CD14-positive monocyte (primary cell): Measurements from ENCODE around the gene MTUS2. TPM values are rescaled to one million over a fixed set of nuclear protein-coding genes. Genes with fewer than 3 reads are reported as not detected.

Experiments used
- DNase-seq, 3 donors: peaks; one replicate each; pipeline ENCODE4 v3.0.0-alpha.2; 2011 to 2022
- H2AFZ ChIP-seq: 2 replicates; pipeline ENCODE4 v1.6.0; 2012; ENCODE audit warnings: mild to moderate bottlenecking, low read depth, low read length, inconsistent platforms; ENCODE audit not compliant: insufficient read depth, poor library complexity, severe bottlenecking
- H3K27ac ChIP-seq, 2 donors: 1 replicate in 1 of 2; 2 replicates in 1 of 2; pipeline ENCODE4 v1.5.1; 2012 to 2013; ENCODE audit warnings: low read length in 2 of 2, control low read depth in 1 of 2, inconsistent platforms in 1 of 2, low read depth in 1 of 2, mild to moderate bottlenecking in 1 of 2
- H3K27me3 ChIP-seq, 2 donors: one replicate each; pipeline versions ENCODE4 v1.6.0 to v1.6.1; 2011 to 2013; ENCODE audit warnings: low read length in 2 of 2; ENCODE audit not compliant: control insufficient read depth in 2 of 2, insufficient read depth in 2 of 2
- H3K36me3 ChIP-seq, 2 donors: replicated peaks in 1 of 2; 1 replicate in 1 of 2; 2 replicates in 1 of 2; pipeline versions ENCODE4 v1.5.1 to v1.6.1; 2012 to 2013; ENCODE audit warnings: low read length in 2 of 2, control low read depth in 1 of 2, inconsistent platforms in 1 of 2, mild to moderate bottlenecking in 1 of 2; ENCODE audit not compliant: insufficient read depth in 2 of 2, control insufficient read depth in 1 of 2
- H3K4me1 ChIP-seq, 2 donors: 1 replicate in 1 of 2; 2 replicates in 1 of 2; pipeline versions ENCODE4 v1.5.1 to v1.6.1; 2012 to 2013; ENCODE audit warnings: low read length in 2 of 2, control low read depth in 1 of 2, inconsistent platforms in 1 of 2, mild to moderate bottlenecking in 1 of 2, moderate library complexity in 1 of 2; ENCODE audit not compliant: insufficient read depth in 2 of 2, control insufficient read depth in 1 of 2
- H3K4me2 ChIP-seq: replicated peaks from 2 replicates; pipeline ENCODE3; 2012; ENCODE audit warnings: low read length, moderate library complexity, mild to moderate bottlenecking; ENCODE audit not compliant: poor library complexity, severe bottlenecking; ENCODE audit errors: extremely low read depth
- H3K4me3 ChIP-seq, 3 experiments: fragments of 200-600 bp in 1 of 3; sonication (generic) in 1 of 3; replicated peaks in 1 of 3; 1 replicate in 2 of 3; 2 replicates in 1 of 3; pipeline ENCODE4 v1.5.1; 2011 to 2013; ENCODE audit warnings: low read length in 3 of 3, mild to moderate bottlenecking in 3 of 3, control low read depth in 2 of 3, low read depth in 2 of 3, inconsistent platforms in 1 of 3, moderate library complexity in 1 of 3
- H3K79me2 ChIP-seq: 2 replicates; pipeline ENCODE4 v1.6.0; 2012; ENCODE audit warnings: mild to moderate bottlenecking, control low read depth, inconsistent platforms, low read length, moderate library complexity; ENCODE audit not compliant: insufficient read depth
- H3K9ac ChIP-seq: 2 replicates; pipeline ENCODE4 v1.6.0; 2017; ENCODE audit warnings: low read length, mild to moderate bottlenecking; ENCODE audit not compliant: insufficient read depth, poor library complexity, severe bottlenecking
- H3K9me3 ChIP-seq, 2 donors: replicated peaks in 1 of 2; 1 replicate in 1 of 2; 2 replicates in 1 of 2; pipeline versions ENCODE4 v1.5.1 to v1.6.1; 2012 to 2013; ENCODE audit warnings: low read length in 2 of 2, control low read depth in 1 of 2; ENCODE audit not compliant: control insufficient read depth in 1 of 2, insufficient read depth in 1 of 2
- H4K20me1 ChIP-seq: 2 replicates; pipeline ENCODE4 v1.6.0; 2012; ENCODE audit warnings: mild to moderate bottlenecking, low read length, control low read depth, moderate library complexity; ENCODE audit not compliant: insufficient read depth
- H3K27ac Mint-ChIP-seq, 7 donors: one replicate each; pipeline ENCODE4 v1.8.0; 2020; ENCODE audit warnings: mild to moderate bottlenecking in 7 of 7, mixed read lengths in 7 of 7, moderate library complexity in 6 of 7, inconsistent platforms in 2 of 7
- H3K27me3 Mint-ChIP-seq, 3 donors: one replicate each; pipeline ENCODE4 v1.8.0; 2021 to 2022; ENCODE audit warnings: low read depth in 3 of 3, mild to moderate bottlenecking in 3 of 3, mixed read lengths in 3 of 3, moderate library complexity in 3 of 3, inconsistent platforms in 1 of 3
- H3K36me3 Mint-ChIP-seq, 2 donors: one replicate each; pipeline ENCODE4 v1.8.0; 2020; ENCODE audit warnings: mixed read lengths in 2 of 2, inconsistent platforms in 1 of 2, mild to moderate bottlenecking in 1 of 2
- H3K4me1 Mint-ChIP-seq: one replicate; pipeline ENCODE4 v1.8.0; 2020; ENCODE audit warnings: mild to moderate bottlenecking, mixed read lengths
- H3K4me3 Mint-ChIP-seq, 2 donors: one replicate each; pipeline ENCODE4 v1.8.0; 2020; ENCODE audit warnings: mild to moderate bottlenecking in 2 of 2, mixed read lengths in 2 of 2, moderate library complexity in 1 of 2
- H3K9me3 Mint-ChIP-seq, 7 donors: one replicate each; pipeline ENCODE4 v1.8.0; 2020 to 2022; ENCODE audit warnings: mixed read lengths in 7 of 7, mild to moderate bottlenecking in 6 of 7, moderate library complexity in 6 of 7, inconsistent platforms in 2 of 7
- CTCF ChIP-seq: fragments of 200-600 bp; IDR thresholded peaks from one replicate; pipeline ENCODE4 v1.8.0; 2022; ENCODE audit warnings: antibody characterized with exemption, mild to moderate bottlenecking
- WGBS: methylation state at CpG from one replicate; pipeline ENCODE4 v1.1.5; 2013; ENCODE audit warnings: missing lambda C conversion rate; ENCODE audit not compliant: insufficient coverage; 5-methylcytosine and 5-hydroxymethylcytosine counted together
- intact Hi-C, 2 donors: fragments of 100-400 bp; cut with micrococcal nuclease; formaldehyde crosslinking; loops; one replicate each; pipeline versions ENCODE4 v1.15.0 to v1.15.1; 2023
- polyA plus RNA-seq, 3 donors: library from polyadenylated mRNA; depleted of rRNA in 1 of 3; unstranded in 2 of 3; stranded (reverse) in 1 of 3; fragments of 300-500 nt in 2 of 3; fragments of >200 nt in 1 of 3; fragmentation: Illumina TruSeq in 2 of 3; gene quantifications; 1 replicate in 2 of 3; 2 replicates in 1 of 3; pipeline ENCODE4 v1.2.3, GENCODE V29; 2012 to 2021

The MTUS2 gene
- polyA plus RNA-seq, 3 donors = 0.04 TPM; not detected in 2

GRCh38 chr13:29421118-29421517 is 601.0 kb downstream of the MTUS2 start:
- H2AFZ ChIP-seq = no peak overlapping the region
- WGBS = 100% methylated on average over 1 of the region's 3 CpGs
- no peaks in the 10 kb centered on the region for H3K4me1 ChIP-seq
- no peak for DNase-seq
- no peak overlapping the region for H3K4me3 ChIP-seq
- intact Hi-C loops = no loop called here
- H3K27me3 ChIP-seq = peaks cover 2 to 9% of the 10 kb centered on the region in 2 donors
- H3K36me3 ChIP-seq = no peaks in the 10 kb centered on the region
- H3K9me3 ChIP-seq = no peaks in the 10 kb centered on the region
- peaks cover 6 to 12% (median 11%) of the 10 kb centered on the region in 3 donors for H3K27me3 Mint-ChIP-seq
- peaks cover 0 to 4% (median 0%) of the 10 kb centered on the region in 7 donors for H3K9me3 Mint-ChIP-seq
- H3K9ac ChIP-seq = no peak overlapping the region
- no peak overlapping the region for H3K4me2 ChIP-seq
- H3K4me3 Mint-ChIP-seq = no peak overlapping the region
- no peaks in the 10 kb centered on the region for H3K36me3 Mint-ChIP-seq
- H4K20me1 ChIP-seq = no peaks in the 10 kb centered on the region
- no peaks in the 10 kb centered on the region for H3K4me1 Mint-ChIP-seq
- no peaks in the 10 kb centered on the region for H3K79me2 ChIP-seq
- H3K27ac Mint-ChIP-seq = no peak overlapping the region
- TF ChIP-seq CTCF = no peak
- no peak overlapping the region for H3K27ac ChIP-seq

GRCh38 chr13:29422015-29422414 is 601.9 kb downstream of the MTUS2 start:
- peaks cover 14 to 18% (median 15%) of the 10 kb centered on the region in 3 donors for H3K27me3 Mint-ChIP-seq
- H3K4me1 Mint-ChIP-seq = no peaks in the 10 kb centered on the region
- H3K9me3 Mint-ChIP-seq = peaks cover 0 to 4% (median 2%) of the 10 kb centered on the region in 7 donors
- no peak overlapping the region for H3K27ac Mint-ChIP-seq
- H3K4me3 Mint-ChIP-seq = no peak overlapping the region
- no peak overlapping the region for H2AFZ ChIP-seq
- peaks cover 10 to 18% of the 10 kb centered on the region in 2 donors for H3K27me3 ChIP-seq
- no peaks in the 10 kb centered on the region for H3K36me3 Mint-ChIP-seq
- H3K9ac ChIP-seq = no peak overlapping the region
- H3K9me3 ChIP-seq = no peaks in the 10 kb centered on the region
- TF ChIP-seq CTCF = no peak
- H3K4me3 ChIP-seq = no peak overlapping the region
- H3K79me2 ChIP-seq = no peaks in the 10 kb centered on the region
- H3K4me2 ChIP-seq = no peak overlapping the region
- DNase-seq = no peak
- no peaks in the 10 kb centered on the region for H4K20me1 ChIP-seq
- no peaks in the 10 kb centered on the region for H3K4me1 ChIP-seq
- no peaks in the 10 kb centered on the region for H3K36me3 ChIP-seq
- H3K27ac ChIP-seq = no peak overlapping the region
- intact Hi-C loops = no loop called here
- 100% methylated on average over 1 of the region's 5 CpGs for WGBS
